GM23338 (cell line): ENCODE measurements around the gene COPS4. TPM values are rescaled to one million over a fixed set of nuclear protein-coding genes. Genes with fewer than 3 reads are reported as not detected.

Experiments used
- ATAC-seq: fragments of 200-7000 bp; cut with Tn5 transposase; 3 replicates; pipeline ENCODE4 v1.9.1; 2020
- DNase-seq: peaks from one replicate; pipeline ENCODE4 v3.0.0-alpha.2; 2015; ENCODE audit warnings: low spot score
- H2AFZ ChIP-seq: fragments of 200-600 bp; sonication (generic); 2 replicates; pipeline ENCODE4 v1.8.0; 2016; ENCODE audit warnings: antibody characterized with exemption, mild to moderate bottlenecking, moderate library complexity
- H3F3A ChIP-seq: fragments of 200-600 bp; sonication (generic); replicated peaks from 2 replicates; pipeline ENCODE4 v1.8.0; 2017; ENCODE audit warnings: antibody characterized with exemption, mixed run types, low read depth
- H3K27ac ChIP-seq: fragments of 200-600 bp; sonication (generic); 2 replicates; pipeline ENCODE4 v1.6.1; 2016; ENCODE audit warnings: low read depth
- H3K27me3 ChIP-seq: fragments of 200-600 bp; sonication (generic); 2 replicates; pipeline ENCODE4 v1.8.0; 2016; ENCODE audit warnings: mild to moderate bottlenecking, mixed run types, moderate library complexity; ENCODE audit not compliant: insufficient read depth
- H3K36me3 ChIP-seq: fragments of 200-600 bp; sonication (generic); 2 replicates; pipeline ENCODE4 v1.8.0; 2016; ENCODE audit warnings: mild to moderate bottlenecking; ENCODE audit not compliant: insufficient read depth
- H3K4me1 ChIP-seq: fragments of 200-600 bp; sonication (generic); 2 replicates; pipeline ENCODE4 v1.8.0; 2016; ENCODE audit warnings: mild to moderate bottlenecking, moderate library complexity; ENCODE audit not compliant: insufficient read depth
- H3K4me2 ChIP-seq: fragments of 200-600 bp; sonication (generic); 2 replicates; pipeline ENCODE4 v1.7.1; 2017; ENCODE audit warnings: mixed run types
- H3K4me3 ChIP-seq: fragments of 200-600 bp; sonication (generic); 2 replicates; pipeline ENCODE4 v1.6.1; 2016; ENCODE audit warnings: mixed run types
- H3K79me2 ChIP-seq: fragments of 200-600 bp; sonication (generic); replicated peaks from 2 replicates; pipeline ENCODE4 v1.8.0; 2017; ENCODE audit warnings: mild to moderate bottlenecking; ENCODE audit not compliant: insufficient read depth
- H3K9me2 ChIP-seq: fragments of 200-600 bp; sonication (generic); 2 replicates; pipeline ENCODE4 v1.8.0; 2017; ENCODE audit not compliant: insufficient read depth
- H4K20me1 ChIP-seq: fragments of 200-600 bp; sonication (generic); replicated peaks from 2 replicates; pipeline ENCODE4 v1.8.0; 2017; ENCODE audit warnings: mild to moderate bottlenecking; ENCODE audit not compliant: insufficient read depth
- H3K27ac Mint-ChIP-seq: 2 replicates; pipeline ENCODE4 v1.8.0; 2020; ENCODE audit warnings: inconsistent platforms, mild to moderate bottlenecking, moderate library complexity, mixed read lengths
- H3K27me3 Mint-ChIP-seq: 3 replicates; pipeline ENCODE4 v1.8.0; 2022; ENCODE audit warnings: low read depth, mild to moderate bottlenecking, moderate library complexity, mixed read lengths, inconsistent platforms; ENCODE audit not compliant: insufficient read depth, poor library complexity
- H3K36me3 Mint-ChIP-seq: 3 replicates; pipeline ENCODE4 v1.8.0; 2021; ENCODE audit warnings: low read depth, mild to moderate bottlenecking, inconsistent platforms, moderate library complexity, mixed read lengths
- H3K4me1 Mint-ChIP-seq: 3 replicates; pipeline ENCODE4 v1.8.0; 2020; ENCODE audit warnings: mild to moderate bottlenecking, inconsistent platforms, mixed read lengths
- H3K4me3 Mint-ChIP-seq: 3 replicates; pipeline ENCODE4 v1.8.0; 2021; ENCODE audit warnings: moderate library complexity, mild to moderate bottlenecking, inconsistent platforms, mixed read lengths
- H3K9me3 Mint-ChIP-seq: 3 replicates; pipeline ENCODE4 v1.8.0; 2020; ENCODE audit warnings: moderate library complexity, mild to moderate bottlenecking, inconsistent platforms, mixed read lengths
- CREB1 ChIP-seq: fragments of 250-450 bp; sonication (Bioruptor Pico); IDR thresholded peaks from 2 replicates; pipeline ENCODE4 v1.5.0; 2020; ENCODE audit warnings: low read depth, mild to moderate bottlenecking, moderate library complexity
- CTCF ChIP-seq, 2 experiments: fragments of 200-600 bp in 1 of 2; sonication (generic) in 1 of 2; conservative IDR thresholded peaks; 2 replicates each; pipeline versions ENCODE4 v1.5.1 to v1.6.1; 2016 to 2017; ENCODE audit warnings: antibody characterized with exemption in 2 of 2, low read depth in 2 of 2, mild to moderate bottlenecking in 2 of 2, moderate library complexity in 1 of 2
- ETS1 ChIP-seq: IDR thresholded peaks from 2 replicates; pipeline ENCODE4 v1.6.1; 2016; ENCODE audit warnings: antibody characterized with exemption
- JUNB ChIP-seq: IDR thresholded peaks from one replicate; pipeline ENCODE4 v1.6.1; 2016; ENCODE audit warnings: antibody characterized with exemption; ENCODE audit not compliant: unreplicated experiment
- NANOG ChIP-seq: IDR thresholded peaks from 2 replicates; pipeline ENCODE4 v1.6.1; 2016; ENCODE audit warnings: antibody characterized with exemption, borderline replicate concordance
- POLR2AphosphoS5 ChIP-seq: IDR thresholded peaks from 2 replicates; pipeline ENCODE4 v1.6.1; 2016; ENCODE audit warnings: antibody characterized with exemption, low read depth
- ZNF462 ChIP-seq: fragments of 250-450 bp; sonication (Bioruptor Pico); IDR thresholded peaks from 2 replicates; pipeline ENCODE4 v1.5.0; 2020; ENCODE audit warnings: mild to moderate bottlenecking, moderate library complexity
- polyA plus RNA-seq: library from polyadenylated mRNA; unstranded; fragments of >200 nt; fragmentation: Nextera tagmentation; extraction: Ambion mirVana; gene quantifications from 2 replicates; pipeline ENCODE4 v1.2.1, GENCODE V29; 2016
- total RNA-seq: library from RNA; depleted of rRNA; stranded (reverse); fragments of >200 nt; shearing (Covaris generic); gene quantifications from 2 replicates; pipeline ENCODE4 v1.2.3, GENCODE V29; 2014

Gene COPS4
- total and polyA plus RNA-seq, 2 experiments from 2014 or later: 23.7 to 46.6 TPM

GRCh38 chr4:83012687-83013419 lies 22.1 kb upstream of the COPS4 start:
- Mint-ChIP-seq H3K27me3 (peaks cover 20% of the 10 kb centered on the region), H3K9me3 (no peaks in the 10 kb centered on the region), H3K27ac (peak overlapping the region; percentile 96), H3K36me3 (no peaks in the 10 kb centered on the region; the same call in 2 of the 3 replicates), H3K4me3 (peak overlapping the region; percentile 79), H3K4me1 (peaks cover 28% of the 10 kb centered on the region)
- DNase-seq (peak; percentile 99), ATAC-seq (peak; percentile 85)
- peaks cover 24% of the 10 kb centered on the region for H3K79me2 ChIP-seq
- H3F3A ChIP-seq: peaks cover 12% of the 10 kb centered on the region; the same call in 1 of the 2 replicates
- peaks cover 15% of the 10 kb centered on the region for H3K27me3 ChIP-seq
- H3K9me2 ChIP-seq: no peaks in the 10 kb centered on the region
- TF ChIP-seq ETS1 (no peak), NANOG (no peak), CREB1 (CRISPR knock-in tag) (peak; percentile 91), POLR2AphosphoS5 (peak; percentile 75), JUNB (no peak), ZNF462 (CRISPR knock-in tag) (no peak), CTCF (conservative IDR thresholded peaks at IDR 0.05; ENCODE audit: low read depth in 2 of 2) (peak; percentile 7 to 39; a peak in 2 of 4 replicates)
- H3K36me3 ChIP-seq: no peaks in the 10 kb centered on the region
- H2AFZ ChIP-seq: peak overlapping the region; percentile 87
- H3K4me2 ChIP-seq: peak overlapping the region; percentile 94
- peak overlapping the region; percentile 85 for H3K4me3 ChIP-seq
- H4K20me1 ChIP-seq: peaks cover 4% of the 10 kb centered on the region
- peak overlapping the region; percentile 55; the same call in 1 of the 2 replicates for H3K27ac ChIP-seq
- H3K4me1 ChIP-seq: peaks cover 18% of the 10 kb centered on the region
